ENCODE results near the gene PTPN1.
"Not testable (repeated sequence)": the region's sequence is repeated elsewhere in the genome, so short reads cannot be mapped to it uniquely, and the experiment has no call there.

Gene PTPN1

GRCh38 chr20:50567860-50568548 lies 57.8 kb downstream of the PTPN1 start:
- H3K36me3 ChIP-seq (ENCODE audit: insufficient read depth, low read length) = peaks cover 46% of the 10 kb centered on the region; the same call in 1 of the 2 replicates
- no peak overlapping the region for H3K9ac ChIP-seq (ENCODE audit: low read length)
- H4K20me1 ChIP-seq (ENCODE audit: insufficient read depth, low read length) = no peaks in the 10 kb centered on the region
- no peaks in the 10 kb centered on the region for H3K27me3 ChIP-seq (ENCODE audit: insufficient read depth, low read length)
- peaks cover 7% of the 10 kb centered on the region for H3K4me1 ChIP-seq (ENCODE audit: insufficient read depth, low read length, severe bottlenecking)
- H3K9me2 ChIP-seq (ENCODE audit: low read depth, low read length) = no peaks in the 10 kb centered on the region
- H3K9me3 ChIP-seq (ENCODE audit: low read length) = no peaks in the 10 kb centered on the region
- H3K4me2 ChIP-seq (ENCODE audit: low read length) = no peak overlapping the region
- H3K79me2 ChIP-seq (ENCODE audit: insufficient read depth, low read length) = no peaks in the 10 kb centered on the region
- no peak overlapping the region for H3K4me3 ChIP-seq (ENCODE audit: low read depth, low read length, poor library complexity, severe bottlenecking)
- no peak for TF ChIP-seq EZH2 (IDR thresholded peaks at IDR 0.05; ENCODE audit: borderline replicate concordance, low read length)
- no peak for TF ChIP-seq CTCF (IDR thresholded peaks at IDR 0.05; ENCODE audit: low read length)
- no peaks in the 10 kb centered on the region for H3F3A ChIP-seq (ENCODE audit: insufficient read depth, low read length)
- no peak overlapping the region for H3K27ac ChIP-seq (ENCODE audit: low read depth, low read length, poor library complexity, severe bottlenecking)
- no peak overlapping the region for H2AFZ ChIP-seq (ENCODE audit: low read length)

GRCh38 chr20:50568549-50568942 lies 58.4 kb downstream of the PTPN1 start:
- H3K4me2 ChIP-seq (ENCODE audit: low read length) = no peak overlapping the region
- no peak overlapping the region for H3K27ac ChIP-seq (ENCODE audit: low read depth, low read length, poor library complexity, severe bottlenecking)
- H3K9me3 ChIP-seq (ENCODE audit: low read length) = no peaks in the 10 kb centered on the region
- no peak overlapping the region for H3K4me3 ChIP-seq (ENCODE audit: low read depth, low read length, poor library complexity, severe bottlenecking)
- H2AFZ ChIP-seq (ENCODE audit: low read length) = no peak overlapping the region
- H3K27me3 ChIP-seq (ENCODE audit: insufficient read depth, low read length) = no peaks in the 10 kb centered on the region
- peaks cover 7% of the 10 kb centered on the region for H3K4me1 ChIP-seq (ENCODE audit: insufficient read depth, low read length, severe bottlenecking)
- H3K9ac ChIP-seq (ENCODE audit: low read length) = no peak overlapping the region
- H3F3A ChIP-seq (ENCODE audit: insufficient read depth, low read length) = no peaks in the 10 kb centered on the region
- H3K36me3 ChIP-seq (ENCODE audit: insufficient read depth, low read length) = peaks cover 41% of the 10 kb centered on the region; the same call in 1 of the 2 replicates
- H3K79me2 ChIP-seq (ENCODE audit: insufficient read depth, low read length) = no peaks in the 10 kb centered on the region
- no peaks in the 10 kb centered on the region for H3K9me2 ChIP-seq (ENCODE audit: low read depth, low read length)
- TF ChIP-seq EZH2 (IDR thresholded peaks at IDR 0.05; ENCODE audit: borderline replicate concordance, low read length) = no peak
- TF ChIP-seq CTCF (IDR thresholded peaks at IDR 0.05; ENCODE audit: low read length) = no peak
- H4K20me1 ChIP-seq (ENCODE audit: insufficient read depth, low read length) = no peaks in the 10 kb centered on the region

GRCh38 chr20:50569487-50569863 lies 59.3 kb downstream of the PTPN1 start:
- H3K9me2 ChIP-seq (ENCODE audit: low read depth, low read length); H3K9ac ChIP-seq (ENCODE audit: low read length); H3K27me3 ChIP-seq (ENCODE audit: insufficient read depth, low read length); H4K20me1 ChIP-seq (ENCODE audit: insufficient read depth, low read length); H3K79me2 ChIP-seq (ENCODE audit: insufficient read depth, low read length); H3K4me3 ChIP-seq (ENCODE audit: low read depth, low read length, poor library complexity, severe bottlenecking); H3F3A ChIP-seq (ENCODE audit: insufficient read depth, low read length); H3K27ac ChIP-seq (ENCODE audit: low read depth, low read length, poor library complexity, severe bottlenecking); H3K4me1 ChIP-seq (ENCODE audit: insufficient read depth, low read length, severe bottlenecking); H3K9me3 ChIP-seq (ENCODE audit: low read length); H3K4me2 ChIP-seq (ENCODE audit: low read length); H2AFZ ChIP-seq (ENCODE audit: low read length): not testable (repeated sequence)
- peaks cover 46% of the 10 kb centered on the region; the same call in 1 of the 2 replicates for H3K36me3 ChIP-seq (ENCODE audit: insufficient read depth, low read length)
